ENCODE data around the gene BIRC7. TPM values are rescaled to one million over a fixed set of nuclear protein-coding genes. Genes with fewer than 3 reads are reported as not detected.

Gene BIRC7
- total RNA-seq, 4 donors from 2014 or later, result not detected

DNA sequence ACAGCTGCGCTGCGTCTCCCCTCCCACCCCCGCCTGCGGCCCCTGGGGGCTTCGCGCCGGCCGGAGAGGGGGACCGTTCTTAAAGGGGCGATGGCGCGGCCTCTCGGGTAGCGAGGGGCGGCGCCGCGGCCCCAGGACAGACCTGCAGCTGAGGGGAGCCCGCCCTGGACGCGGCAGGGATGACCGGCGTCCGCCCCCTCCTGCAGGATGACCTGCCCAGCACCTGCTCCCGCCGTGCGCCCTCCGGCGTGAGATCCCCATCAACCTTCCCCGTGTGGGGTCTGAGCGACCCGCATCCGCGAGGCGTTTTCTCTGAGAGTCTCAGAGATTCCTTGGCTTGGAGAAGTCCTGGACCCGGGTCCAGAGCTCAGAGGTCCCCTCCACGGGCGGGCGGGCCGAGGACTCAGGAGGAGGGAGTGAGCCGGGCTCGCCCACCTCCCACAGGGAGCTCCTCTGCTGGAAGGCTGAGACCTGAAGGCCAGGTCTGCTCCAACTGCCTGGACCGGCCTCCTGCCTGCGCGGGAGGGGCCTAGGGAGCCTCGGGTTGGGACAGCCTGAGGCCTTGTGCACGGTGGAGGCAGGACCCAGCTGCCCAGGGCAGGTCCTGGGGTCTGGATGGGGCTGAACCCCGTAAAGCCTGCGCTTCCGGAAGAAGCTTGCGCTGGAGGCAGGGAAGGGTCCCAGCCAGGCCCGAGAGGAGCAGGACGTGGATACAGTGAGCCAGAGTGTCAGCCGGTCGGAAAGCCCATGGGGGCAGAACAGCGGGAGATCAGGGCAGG, 19.1 kb downstream of the BIRC7 start:
- Histone ChIP-seq H3K27ac (replicated peaks in 1 of 4) (no peak overlapping the region), H3K9me3 (no peaks in the 10 kb centered on the region), H3K4me3 (peak overlapping the region in 3 of 4 donors; percentile 45 to 57 (median 51)), H3K4me1 (peaks cover 16 to 23% (median 22%) of the 10 kb centered on the region in 4 donors), H3K36me3 (no peaks in the 10 kb centered on the region), H3K27me3 (peaks cover 0 to 86% (median 32%) of the 10 kb centered on the region in 4 donors)
- no peak for DNase-seq (ENCODE audit: extremely low spot score)
- intact Hi-C loops (cut with DNase I), result no loop called here
- no peak for TF ChIP-seq POLR2A (IDR thresholded peaks at IDR 0.05; ENCODE audit: low read depth)
- WGBS, result 22% methylated on average over 15 of the region's 56 CpGs

- Histone ChIP-seq H3K4me3 (no peak overlapping the region), H3K4me1 (peaks cover 16 to 23% (median 22%) of the 10 kb centered on the region in 4 donors), H3K36me3 (no peaks in the 10 kb centered on the region), H3K27ac (replicated peaks in 1 of 4) (no peak overlapping the region), H3K9me3 (no peaks in the 10 kb centered on the region), H3K27me3 (peaks cover 0 to 86% (median 32%) of the 10 kb centered on the region in 4 donors)
- intact Hi-C loops (cut with DNase I), result no loop called here
- 72% methylated on average over 26 of the region's 31 CpGs for WGBS
- TF ChIP-seq, protein P1, sequence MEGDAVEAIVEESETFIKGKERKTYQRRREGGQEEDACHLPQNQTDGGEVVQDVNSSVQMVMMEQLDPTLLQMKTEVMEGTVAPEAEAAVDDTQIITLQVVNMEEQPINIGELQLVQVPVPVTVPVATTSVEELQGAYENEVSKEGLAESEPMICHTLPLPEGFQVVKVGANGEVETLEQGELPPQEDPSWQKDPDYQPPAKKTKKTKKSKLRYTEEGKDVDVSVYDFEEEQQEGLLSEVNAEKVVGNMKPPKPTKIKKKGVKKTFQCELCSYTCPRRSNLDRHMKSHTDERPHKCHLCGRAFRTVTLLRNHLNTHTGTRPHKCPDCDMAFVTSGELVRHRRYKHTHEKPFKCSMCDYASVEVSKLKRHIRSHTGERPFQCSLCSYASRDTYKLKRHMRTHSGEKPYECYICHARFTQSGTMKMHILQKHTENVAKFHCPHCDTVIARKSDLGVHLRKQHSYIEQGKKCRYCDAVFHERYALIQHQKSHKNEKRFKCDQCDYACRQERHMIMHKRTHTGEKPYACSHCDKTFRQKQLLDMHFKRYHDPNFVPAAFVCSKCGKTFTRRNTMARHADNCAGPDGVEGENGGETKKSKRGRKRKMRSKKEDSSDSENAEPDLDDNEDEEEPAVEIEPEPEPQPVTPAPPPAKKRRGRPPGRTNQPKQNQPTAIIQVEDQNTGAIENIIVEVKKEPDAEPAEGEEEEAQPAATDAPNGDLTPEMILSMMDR (IDR thresholded peaks at IDR 0.05), result no peak
- TF ChIP-seq EP300 (IDR thresholded peaks at IDR 0.05) (no peak), POLR2A (IDR thresholded peaks at IDR 0.05; ENCODE audit: low read depth) (no peak), POLR2AphosphoS5 (IDR thresholded peaks at IDR 0.05) (no peak)
- DNase-seq (ENCODE audit: extremely low spot score), result no peak
Measured at GRCh38 chr20:63255931-63256704, 20.4 kb downstream of the BIRC7 start.

DNA sequence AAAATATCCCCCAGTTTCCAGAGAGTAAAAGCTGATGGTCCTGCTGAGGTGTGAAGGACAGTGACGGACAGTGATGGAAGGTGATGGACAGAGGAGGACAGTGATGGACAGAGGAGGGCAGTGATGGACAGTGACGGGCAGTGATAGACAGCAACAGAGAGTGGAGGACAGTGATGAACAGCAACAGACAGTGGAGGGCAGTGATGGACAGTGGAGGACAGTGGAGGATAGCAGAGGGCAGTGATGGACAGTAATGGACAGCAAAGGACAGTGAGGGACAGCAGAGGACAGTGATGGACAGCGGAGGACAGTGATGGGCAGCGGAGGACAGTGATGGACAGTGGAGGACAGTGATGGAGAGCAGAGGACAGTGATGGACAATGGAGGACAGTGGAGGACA, 21.2 kb downstream of the BIRC7 start:
- Histone ChIP-seq H3K36me3 (no peaks in the 10 kb centered on the region), H3K4me3 (no peak overlapping the region), H3K27ac (replicated peaks in 1 of 4) (no peak overlapping the region), H3K27me3 (peaks cover 0 to 87% (median 31%) of the 10 kb centered on the region in 4 donors), H3K4me1 (peaks cover 16 to 23% (median 22%) of the 10 kb centered on the region in 4 donors), H3K9me3 (no peaks in the 10 kb centered on the region)
- 94% methylated on average over 4 of the region's 4 CpGs for WGBS
- no peak for TF ChIP-seq POLR2A (IDR thresholded peaks at IDR 0.05; ENCODE audit: low read depth)
- no peak for TF ChIP-seq EP300 (IDR thresholded peaks at IDR 0.05)
- TF ChIP-seq, protein P1 (IDR thresholded peaks at IDR 0.05), result no peak
- no peak for TF ChIP-seq POLR2AphosphoS5 (IDR thresholded peaks at IDR 0.05)
- intact Hi-C loops (cut with DNase I), result no loop called here
- no peak for DNase-seq (ENCODE audit: extremely low spot score)

GRCh38 chr20:63257629-63258028, 21.9 kb downstream of the BIRC7 start:
- no peak for DNase-seq (ENCODE audit: extremely low spot score)
- H3K9me3 ChIP-seq, result no peaks in the 10 kb centered on the region
- H3K4me3 ChIP-seq, result no peak overlapping the region
- intact Hi-C loops (cut with DNase I), result no loop called here
- peaks cover 0 to 87% (median 27%) of the 10 kb centered on the region in 4 donors for H3K27me3 ChIP-seq
- no peaks in the 10 kb centered on the region for H3K36me3 ChIP-seq
- no peak overlapping the region for H3K27ac ChIP-seq (replicated peaks in 1 of 4)
- 86% methylated on average over 13 of the region's 13 CpGs for WGBS
- TF ChIP-seq, protein P1 (IDR thresholded peaks at IDR 0.05), result no peak
- TF ChIP-seq POLR2A (IDR thresholded peaks at IDR 0.05; ENCODE audit: low read depth) (no peak), EP300 (IDR thresholded peaks at IDR 0.05) (no peak)
- H3K4me1 ChIP-seq, result peaks cover 16 to 23% (median 22%) of the 10 kb centered on the region in 4 donors

DNA sequence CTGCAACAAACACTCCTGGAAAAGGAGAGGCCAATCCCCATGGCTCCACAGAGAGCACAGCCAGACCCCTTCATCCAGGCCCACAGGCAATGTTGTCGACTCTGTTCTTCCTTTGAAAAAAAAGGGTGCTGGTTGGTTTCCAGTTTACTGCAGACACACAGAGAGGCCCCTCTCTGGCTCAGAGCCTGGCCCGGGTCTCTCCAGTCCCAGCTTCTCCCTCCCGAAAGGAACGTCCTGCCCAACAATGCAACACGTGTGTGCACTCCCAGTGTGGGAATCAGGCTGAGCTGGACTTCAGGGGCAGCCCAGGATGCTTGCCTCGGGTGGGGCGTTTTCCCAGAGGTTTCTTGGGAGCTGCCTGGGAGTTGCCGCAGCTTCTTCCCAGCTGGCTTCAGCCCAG, 23.1 kb downstream of the BIRC7 start:
- intact Hi-C loops (cut with DNase I), result no loop called here
- Histone ChIP-seq H3K4me3 (no peak overlapping the region), H3K36me3 (no peaks in the 10 kb centered on the region), H3K9me3 (no peaks in the 10 kb centered on the region), H3K27me3 (peaks cover 0 to 87% (median 16%) of the 10 kb centered on the region in 4 donors), H3K4me1 (peaks cover 10 to 13% (median 12%) of the 10 kb centered on the region in 4 donors), H3K27ac (replicated peaks in 1 of 4) (no peak overlapping the region)
- DNase-seq (ENCODE audit: extremely low spot score), result no peak
- no peak for TF ChIP-seq EP300 (IDR thresholded peaks at IDR 0.05)
- no peak for TF ChIP-seq POLR2AphosphoS5 (IDR thresholded peaks at IDR 0.05)
- no peak for TF ChIP-seq POLR2A (IDR thresholded peaks at IDR 0.05; ENCODE audit: low read depth)
- TF ChIP-seq, protein P1 (IDR thresholded peaks at IDR 0.05), result no peak
- WGBS, result 32% methylated on average over 8 of the region's 8 CpGs
